HTERT RPE-1 (cell line): ENCODE results near the gene PGBD4.

ENCODE experiments used
- in situ Hi-C: fragments of 300-500 bp; cut with MboI; formaldehyde crosslinking; loops from 4 replicates; pipeline ENCODE4 v1.14.3; 2020; ENCODE audit warnings: low sequenced_read_pairs

Gene PGBD4

DNA sequence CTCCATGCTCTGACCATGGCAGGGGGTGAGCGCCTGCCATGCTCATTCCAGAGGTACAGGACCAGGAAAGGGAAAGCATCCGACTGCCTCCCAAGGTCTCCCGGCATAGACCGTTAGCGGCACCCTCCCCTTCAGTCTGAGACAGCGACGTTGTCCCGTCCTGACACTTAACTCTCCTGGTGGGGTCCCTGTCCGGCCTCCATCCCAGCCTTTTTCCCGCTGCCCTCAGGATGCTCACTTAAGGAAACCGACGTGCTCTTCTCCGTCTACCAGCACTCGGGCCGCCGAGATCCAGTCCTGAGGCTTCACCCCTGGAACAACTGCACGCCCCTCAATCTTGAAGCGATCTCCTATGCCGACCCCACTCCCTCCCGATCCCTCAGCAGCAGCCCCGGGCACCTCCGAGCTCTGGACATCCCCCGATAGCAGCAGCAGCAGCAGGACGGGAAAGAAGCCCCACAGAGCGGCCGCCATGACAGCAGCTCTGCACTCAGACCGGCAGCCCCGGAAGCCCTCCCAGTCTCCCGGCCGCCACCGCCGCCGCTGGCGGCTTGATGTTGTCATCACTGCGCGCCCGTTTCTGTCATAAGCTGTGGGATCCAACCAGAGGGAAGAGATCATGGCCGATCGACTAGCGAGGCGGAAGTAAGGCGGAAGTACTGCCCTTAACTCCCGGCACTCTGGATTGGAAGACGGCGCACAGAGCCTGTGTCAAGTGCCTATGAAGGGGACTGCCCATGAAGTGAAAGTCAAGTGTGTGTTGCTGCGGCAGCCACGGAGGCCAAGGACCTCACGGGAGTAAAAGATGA, at the start of gene PGBD4, which contains the start of gene EMC7:
PGBD4 (plus strand) TSS at position 718 of the 809 bp plus-strand sequence. CDS start 449 bp downstream, outside the sequence.
EMC7 (minus strand) TSS at position 497 of the 809 bp plus-strand sequence; CDS start at position 474, 23 bp downstream.
- in situ Hi-C loops = no loop called here

- in situ Hi-C loops = no loop called here
Measured at GRCh38 chr15:34054081-34054707, 47.7 kb upstream of the PGBD4 start.

DNA sequence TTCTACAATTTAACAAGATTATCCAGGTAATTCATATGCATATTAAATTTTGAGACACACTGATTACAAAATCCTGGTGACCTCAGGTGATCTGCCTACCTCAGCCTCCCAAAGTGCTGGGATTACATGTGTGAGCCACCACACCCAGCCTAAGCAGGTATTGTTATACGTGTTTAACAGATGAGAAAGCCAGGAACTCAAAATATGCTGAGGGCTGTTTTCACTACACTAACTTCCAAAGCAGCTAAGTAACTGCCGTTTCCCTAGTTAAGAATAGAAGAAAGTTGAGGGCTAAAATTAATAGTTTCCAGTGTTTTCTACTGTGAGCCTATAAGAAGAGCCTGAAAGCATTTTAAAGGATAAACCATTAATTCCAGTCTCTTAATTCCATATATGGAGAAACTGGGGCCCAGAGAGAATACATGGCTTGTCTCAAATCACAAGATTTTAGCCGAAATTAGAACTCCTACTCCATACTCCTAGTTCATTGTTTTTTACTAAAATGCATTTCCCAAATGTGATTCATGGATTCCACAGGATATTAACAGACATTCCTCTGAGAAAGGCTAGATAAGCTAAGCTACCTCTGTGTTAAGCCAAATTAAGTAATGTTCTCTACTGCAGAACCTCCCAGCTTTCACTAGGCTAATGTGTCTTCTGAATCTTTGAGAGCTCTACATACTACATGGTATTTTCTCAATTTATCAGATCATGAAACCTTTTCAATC, 45.9 kb upstream of the PGBD4 start:
- in situ Hi-C loops = no loop called here

DNA sequence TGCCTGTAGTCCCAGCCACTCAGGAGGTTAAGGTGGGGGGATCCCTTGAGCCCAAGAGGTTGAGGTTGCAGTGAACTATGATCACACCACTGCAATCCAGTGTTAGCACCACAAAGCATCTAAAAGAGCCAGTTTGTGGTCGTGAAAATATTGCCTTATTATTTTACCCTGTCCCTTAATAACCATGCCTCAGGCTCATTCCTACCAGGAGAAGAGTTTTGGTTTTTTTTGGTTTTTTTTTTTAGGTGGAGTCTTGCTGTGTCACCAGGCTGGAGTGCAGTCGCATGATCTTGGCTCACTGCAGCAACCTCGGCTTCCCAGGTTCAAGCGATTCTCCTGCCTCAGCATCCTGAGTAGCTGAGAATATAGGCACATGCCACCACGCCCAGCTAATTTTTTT, 45.0 kb upstream of the PGBD4 start:
- in situ Hi-C loops = no loop called here

DNA sequence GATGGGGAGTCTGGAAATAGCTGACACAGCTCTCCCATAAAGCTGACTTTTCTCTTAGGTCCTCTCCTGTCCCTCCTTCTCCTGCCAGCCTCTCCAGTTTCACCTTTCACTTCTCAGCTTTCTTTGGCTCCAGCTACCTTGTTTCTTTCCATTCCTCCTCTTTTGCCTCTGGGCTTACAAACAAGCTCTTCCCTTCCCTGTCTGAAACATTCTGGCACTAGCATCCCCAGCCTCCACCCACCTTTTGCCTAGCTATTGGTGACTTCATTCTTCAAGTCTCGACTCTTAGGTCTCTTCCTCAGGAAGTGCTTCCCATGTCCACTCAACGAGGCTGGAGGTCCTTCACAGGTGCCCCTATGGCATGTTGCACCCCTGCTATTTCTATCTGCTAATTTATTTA, 42.4 kb upstream of the PGBD4 start:
- in situ Hi-C loops = no loop called here

GRCh38 chr15:34059946-34060345, 41.9 kb upstream of the PGBD4 start:
- in situ Hi-C loops = no loop called here

- in situ Hi-C loops = no loop called here
Measured at GRCh38 chr15:34064438-34064837, 37.4 kb upstream of the PGBD4 start.

GRCh38 chr15:34065261-34065660, 36.6 kb upstream of the PGBD4 start:
- in situ Hi-C loops = no loop called here

- in situ Hi-C loops = no loop called here
Measured at GRCh38 chr15:34065941-34066340, 35.9 kb upstream of the PGBD4 start.

- in situ Hi-C loops = no loop called here
Measured at GRCh38 chr15:34070003-34070402, 31.9 kb upstream of the PGBD4 start.

DNA sequence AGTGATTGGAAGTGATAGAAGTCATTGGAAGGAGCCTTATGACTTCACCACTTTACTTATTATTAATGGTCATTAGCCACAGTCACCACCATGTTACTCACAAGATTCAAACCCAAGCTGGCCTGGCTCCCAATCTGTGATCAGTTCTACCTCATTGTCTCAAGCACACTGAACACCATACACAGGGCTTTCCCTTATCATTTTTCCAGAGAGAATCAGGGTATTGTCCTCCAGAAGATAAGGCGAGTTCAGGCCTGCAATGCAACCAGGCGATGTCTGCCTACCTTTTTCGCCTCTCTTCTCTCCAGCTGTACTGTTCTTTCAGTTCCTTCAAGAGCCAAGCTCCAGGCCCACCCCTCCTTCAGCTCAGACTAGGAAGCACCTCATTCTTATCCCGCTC, 25.1 kb upstream of the PGBD4 start:
- in situ Hi-C loops = no loop called here

- in situ Hi-C loops = no loop called here
Measured at GRCh38 chr15:34078900-34079299, 23.0 kb upstream of the PGBD4 start.

- in situ Hi-C loops = no loop called here
Measured at GRCh38 chr15:34079904-34080303, 22.0 kb upstream of the PGBD4 start.

DNA sequence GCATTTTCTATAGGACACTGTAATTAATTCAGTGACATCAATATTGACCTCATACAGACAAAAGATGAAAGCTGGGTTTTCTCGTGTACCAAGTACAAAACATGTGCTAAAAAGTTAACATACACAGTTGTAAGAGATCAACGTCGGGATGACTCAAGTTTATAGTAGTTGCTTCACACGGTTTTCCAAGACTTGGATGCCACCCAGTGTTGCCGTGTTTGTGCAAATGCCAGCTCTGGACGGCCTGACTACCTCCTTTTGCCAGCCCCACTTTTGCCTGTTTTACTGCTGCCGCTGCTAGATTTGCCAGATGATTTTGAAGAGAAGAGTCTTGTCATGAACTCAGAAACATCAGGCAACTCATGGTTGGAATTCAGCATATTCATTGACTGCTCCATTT, 17.8 kb upstream of the PGBD4 start:
- in situ Hi-C loops = no loop called here

DNA sequence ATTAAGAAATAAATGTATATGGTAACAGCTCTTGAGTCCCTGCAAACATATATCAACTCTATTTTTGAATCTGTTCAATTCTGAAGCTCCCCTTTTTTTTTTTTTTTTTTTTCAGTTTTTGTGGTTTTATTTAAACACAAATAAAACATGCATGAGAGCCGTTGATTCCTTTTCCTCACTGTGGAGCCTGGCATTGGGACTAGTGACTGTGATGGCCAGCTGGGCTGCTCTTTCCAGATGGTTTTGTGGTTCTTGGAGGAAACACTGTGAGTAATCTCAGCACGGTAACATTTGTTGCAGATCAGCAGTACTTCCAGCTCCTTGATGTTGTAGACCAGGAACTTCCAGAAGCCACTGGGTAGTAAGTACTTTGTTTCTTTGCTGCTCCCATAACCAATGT, 16.1 kb upstream of the PGBD4 start:
- in situ Hi-C loops = no loop called here

- in situ Hi-C loops = no loop called here
Measured at GRCh38 chr15:34099914-34100313, 2.0 kb upstream of the PGBD4 start.

- in situ Hi-C loops = no loop called here
Measured at GRCh38 chr15:34102175-34102925, 467 bp downstream of the PGBD4 start.

GRCh38 chr15:34106423-34106822, 4.5 kb downstream of the PGBD4 start:
- in situ Hi-C loops = no loop called here

- in situ Hi-C loops = no loop called here
Measured at GRCh38 chr15:34107315-34107714, 5.4 kb downstream of the PGBD4 start.

DNA sequence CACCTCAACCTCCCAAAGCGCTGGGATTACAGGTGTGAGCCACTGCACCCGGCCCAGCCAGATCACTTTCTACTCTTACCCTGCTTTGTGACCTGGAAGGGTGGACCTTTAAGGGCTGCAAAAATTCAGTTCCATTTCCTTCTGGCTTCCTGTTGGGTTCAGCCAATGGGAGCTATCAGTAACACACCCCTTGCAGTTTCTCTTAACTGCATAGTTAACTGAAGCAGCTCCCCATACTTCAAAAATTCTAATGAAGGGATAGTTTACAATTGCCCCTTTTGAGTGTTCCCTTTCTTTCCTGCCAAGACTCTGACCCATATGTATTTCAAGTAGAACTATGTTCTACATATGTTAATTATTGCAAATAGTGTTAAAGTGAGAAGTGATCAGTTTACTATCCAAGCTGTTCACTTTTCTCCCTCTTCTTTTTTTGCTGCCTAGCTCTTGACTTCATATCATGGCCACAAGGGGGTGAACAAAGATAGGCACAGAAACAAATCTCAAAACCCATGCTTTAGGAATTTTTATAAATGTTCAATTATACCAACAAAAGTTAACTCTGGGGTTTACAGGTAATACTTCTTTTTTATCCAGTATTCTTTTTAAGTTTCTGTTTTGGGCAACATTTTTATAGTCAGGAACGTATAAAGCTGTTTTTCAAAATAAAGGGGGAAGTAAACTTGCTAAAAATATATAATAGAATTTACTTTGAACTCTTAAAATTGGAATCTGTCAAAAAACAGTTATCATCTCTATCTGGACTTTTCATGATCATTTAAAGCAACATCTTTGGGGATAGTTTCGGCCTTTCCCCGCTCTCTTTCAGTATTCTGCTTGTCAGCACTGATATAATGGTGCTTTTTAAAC, 8.1 kb downstream of the PGBD4 start:
- in situ Hi-C loops = no loop called here
